Stimulated activated CD8-positive, alpha-beta memory T cell treated with anti-CD3 and anti-CD28 coated beads, Interleukin-2, amount 100 ng/mL, for 1 hour (primary cell): ENCODE measurements around the gene CCDC149.
"Not testable (repeated sequence)": the region's sequence is repeated elsewhere in the genome, so short reads cannot be mapped to it uniquely, and the experiment has no call there.

Experiments
- DNase-seq, 2 donors: peaks; one replicate each; pipeline ENCODE4 v3.0.0-alpha.2; 2020; ENCODE audit warnings: low read depth in 2 of 2

The CCDC149 gene

DNA sequence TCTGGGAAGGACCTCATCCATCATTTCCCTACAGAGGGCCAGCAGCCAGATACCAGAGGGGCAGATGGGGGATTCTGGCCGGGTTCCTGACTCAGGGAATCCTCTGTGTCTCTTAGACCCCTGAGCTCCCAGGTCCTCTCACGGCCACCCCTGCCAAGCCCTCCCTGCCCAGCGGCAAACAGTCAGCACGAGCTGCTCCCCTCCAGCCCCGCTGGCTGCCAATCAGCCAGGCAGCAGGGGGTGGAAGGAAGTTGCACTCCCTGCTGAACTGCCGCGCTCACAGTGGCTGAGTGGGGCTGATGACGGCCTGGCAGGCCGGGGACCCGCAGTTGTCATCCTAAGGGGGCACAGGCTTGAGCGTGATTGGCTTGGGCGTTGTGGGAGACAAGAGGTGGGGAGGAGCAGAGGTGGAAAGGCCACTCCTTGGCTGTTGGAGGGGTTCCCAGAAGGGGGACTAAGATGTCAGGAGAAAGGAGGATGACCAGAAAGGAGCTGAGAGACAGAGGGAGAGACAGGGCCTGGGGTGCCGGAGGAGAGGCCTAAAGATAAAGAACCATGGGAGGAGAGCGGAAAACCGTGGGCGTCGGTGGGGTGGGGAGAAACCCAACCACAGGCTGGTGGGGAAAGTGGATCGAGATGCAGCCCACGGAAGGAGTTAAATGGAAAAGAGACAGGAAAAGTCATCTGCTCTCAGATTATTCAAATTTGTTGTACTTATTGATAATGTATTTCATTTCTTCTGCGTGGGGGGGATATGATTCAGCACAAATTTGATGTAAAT is 4.4 kb upstream of the CCDC149 start:
- no peak for DNase-seq

DNA sequence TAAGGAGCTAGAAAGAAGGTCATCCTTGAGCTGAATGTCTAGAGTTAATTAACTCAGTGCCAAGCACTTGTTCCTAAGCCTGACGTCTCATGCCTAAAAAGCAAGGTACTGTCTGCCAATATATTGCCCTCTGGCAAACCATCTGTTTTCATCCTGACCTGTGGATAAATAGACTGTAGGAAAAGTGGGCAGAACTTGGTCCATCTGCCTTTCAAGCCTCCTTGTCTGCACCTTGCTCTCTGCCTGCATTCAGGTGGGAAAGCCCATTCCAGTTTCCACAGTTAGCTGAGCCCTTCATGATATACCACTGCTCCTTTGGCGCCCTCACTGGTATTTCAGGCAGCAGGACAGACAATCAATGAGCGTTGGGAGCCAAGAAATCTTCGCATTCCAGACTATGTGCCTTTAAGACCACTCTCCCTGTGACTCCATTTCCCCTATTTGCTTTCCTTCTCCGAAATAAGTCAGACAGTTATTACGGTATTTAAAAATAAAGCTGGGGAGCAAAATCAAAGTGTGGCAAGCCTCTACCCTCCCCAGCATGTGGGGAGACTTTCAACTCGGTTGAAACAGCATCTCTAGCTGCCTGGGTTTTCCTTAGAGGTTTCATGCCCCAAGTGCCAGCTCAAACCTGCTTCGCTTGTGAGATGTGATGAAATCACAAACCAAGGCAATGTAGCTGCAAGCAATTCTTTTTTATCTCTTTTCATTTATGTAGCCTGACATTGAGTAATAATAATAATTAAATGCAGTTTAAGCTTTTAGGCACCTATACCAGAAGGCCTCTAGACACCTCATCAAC is 2.5 kb upstream of the CCDC149 start:
- no peak for DNase-seq

DNA sequence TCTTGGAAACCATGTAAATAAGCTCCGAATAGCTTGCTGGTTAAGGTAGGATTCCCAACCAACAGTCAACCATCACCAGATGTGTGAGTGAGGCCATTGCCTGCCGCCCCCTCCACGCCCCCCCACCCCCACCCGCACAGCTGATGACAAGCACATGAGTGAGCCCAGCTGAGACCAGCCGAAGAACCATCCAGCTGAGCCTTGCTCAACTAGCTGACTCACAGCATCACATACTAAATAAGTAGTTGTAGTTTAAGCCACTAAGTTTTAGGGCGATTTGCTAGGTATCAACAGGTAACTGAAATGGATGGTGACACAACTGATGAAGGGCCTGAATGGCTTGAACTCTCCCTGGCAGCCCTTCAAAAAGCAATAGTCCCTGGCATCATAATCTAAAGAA is 1.6 kb upstream of the CCDC149 start:
- DNase-seq, result no peak

DNA sequence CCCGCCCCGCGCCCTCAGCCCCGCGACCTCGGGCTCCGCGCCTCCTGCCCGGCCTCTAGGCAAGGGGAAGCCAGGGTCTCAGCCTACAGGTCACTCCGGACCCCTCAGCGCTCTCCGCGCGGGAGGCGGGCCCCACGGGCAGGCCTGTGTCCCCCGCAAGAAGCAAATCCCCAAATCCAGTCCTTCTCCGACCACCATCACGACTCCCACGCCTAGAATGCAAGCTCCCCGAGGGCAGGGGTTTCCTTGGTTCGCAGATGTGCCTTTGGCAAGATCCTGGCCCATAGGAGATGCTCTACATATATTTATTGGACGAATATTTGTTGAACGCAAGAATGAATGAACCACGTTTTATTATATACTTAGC is 260 bp upstream of the CCDC149 start:
- DNase-seq, result no peak

DNA sequence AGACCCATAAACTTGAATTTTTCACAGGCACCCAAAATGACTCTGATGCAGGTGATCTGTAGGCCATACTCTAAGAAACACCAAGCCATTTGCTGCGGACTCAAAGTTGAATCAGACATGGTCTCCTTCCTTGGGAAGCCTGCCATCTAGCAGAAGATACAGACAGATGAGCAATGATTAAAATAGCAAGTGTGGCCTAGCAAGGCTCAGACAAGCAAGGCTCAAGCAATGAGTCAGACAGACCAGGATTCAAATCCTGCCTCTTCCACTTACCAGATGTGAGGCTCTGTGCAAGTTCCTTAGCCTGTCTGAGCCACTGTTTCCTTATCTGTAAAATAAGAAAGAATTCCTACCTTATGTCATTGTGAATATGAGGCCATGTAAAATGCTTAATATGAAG is 2.3 kb downstream of the CCDC149 start:
- no peak for DNase-seq

DNA sequence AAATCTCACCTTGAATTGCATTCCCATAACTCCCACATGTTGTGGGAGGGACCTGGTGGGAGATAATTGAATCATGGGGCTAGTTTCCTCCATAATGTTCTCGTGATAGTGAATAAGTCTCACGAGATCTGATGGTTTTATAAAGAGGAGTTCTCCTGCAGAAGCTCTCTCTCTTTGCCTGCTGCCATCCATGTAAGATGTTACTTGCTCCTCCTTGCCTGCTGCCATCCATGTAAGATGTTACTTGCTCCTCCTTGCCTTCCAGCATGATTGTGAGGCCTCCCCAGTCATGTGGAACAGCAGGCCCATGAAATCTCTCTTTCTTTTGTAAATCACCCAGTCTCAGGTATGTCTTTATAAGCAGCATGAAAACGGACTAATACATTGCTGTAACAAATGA is 3.2 kb downstream of the CCDC149 start:
- not testable (repeated sequence) for DNase-seq

DNA sequence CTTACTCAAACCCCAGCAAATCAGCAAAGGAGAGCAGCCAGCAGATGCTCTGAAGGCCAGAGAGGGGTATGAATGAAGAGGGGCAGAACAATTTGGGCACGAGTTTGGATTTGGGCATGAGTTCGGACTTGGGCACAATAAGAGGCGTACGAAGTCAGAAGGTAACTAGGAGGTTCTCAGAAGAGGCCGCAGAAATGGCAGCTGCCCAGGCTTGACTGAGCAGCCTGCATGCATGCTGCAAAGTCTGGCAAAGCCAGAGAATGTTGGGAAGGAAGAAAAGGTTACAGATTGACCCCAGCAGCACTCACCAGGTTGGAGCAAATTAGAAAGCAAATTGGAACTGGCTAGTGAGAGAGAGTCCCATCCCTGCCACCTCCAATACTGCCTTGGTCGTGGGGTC is 15.2 kb downstream of the CCDC149 start:
- no peak for DNase-seq

DNA sequence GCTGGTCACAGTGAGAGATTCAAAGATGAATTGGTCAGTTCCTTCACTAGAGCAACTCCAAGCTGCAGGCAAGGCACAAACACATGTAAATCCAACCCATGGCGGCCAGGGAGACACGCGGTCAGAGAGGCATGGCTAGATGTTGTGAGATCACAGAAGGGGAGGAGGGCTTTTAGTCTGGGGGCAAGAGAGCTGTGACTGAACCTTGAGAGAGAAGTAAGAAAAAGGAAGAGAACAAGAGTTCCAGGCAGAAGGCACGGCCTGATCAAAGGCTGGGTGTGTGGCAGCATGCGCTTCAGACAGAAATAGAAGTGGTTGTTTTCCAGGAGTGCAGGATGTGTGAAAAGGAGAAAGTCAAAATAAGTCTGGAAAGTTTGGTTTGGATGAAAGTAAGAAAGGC is 15.9 kb downstream of the CCDC149 start:
- no peak for DNase-seq

DNA sequence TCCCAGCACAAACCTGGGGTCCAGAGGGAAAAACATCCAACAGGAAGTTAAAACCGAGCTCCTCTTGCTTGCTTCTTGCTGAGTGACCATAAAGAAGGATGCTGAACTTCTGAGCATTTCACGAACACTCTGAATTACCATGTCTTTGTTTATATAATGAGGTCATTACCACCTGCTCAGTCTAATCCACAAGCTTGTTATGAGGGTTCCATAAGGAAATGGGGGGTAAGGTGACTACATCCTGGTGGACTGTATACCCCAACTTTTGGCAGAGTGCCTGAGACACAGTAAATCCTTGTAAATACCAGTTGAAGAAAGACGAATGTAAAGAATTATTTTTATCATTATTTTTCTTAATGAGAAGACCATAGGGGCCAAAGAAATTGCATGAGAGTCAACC is 16.8 kb downstream of the CCDC149 start:
- no peak for DNase-seq

DNA sequence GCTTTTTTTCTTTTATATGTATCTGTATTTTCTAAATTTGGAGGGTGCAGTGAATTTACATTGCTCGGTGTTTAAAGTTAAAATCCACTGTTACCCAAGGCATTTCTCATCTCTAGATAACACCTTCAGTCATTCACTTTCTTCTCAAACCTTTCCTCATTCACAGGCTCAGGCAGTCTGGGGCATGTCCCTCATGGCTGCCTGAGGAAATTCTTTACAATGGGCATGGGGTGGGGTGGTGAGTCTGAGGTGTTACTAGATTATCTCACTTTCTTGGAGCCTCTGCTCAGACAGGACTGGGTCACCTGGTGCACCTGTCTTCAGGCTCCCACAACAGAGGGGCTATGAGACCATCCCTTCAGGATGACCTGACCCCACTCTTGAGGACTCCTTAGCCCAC is 17.4 kb downstream of the CCDC149 start:
- DNase-seq, result no peak

DNA sequence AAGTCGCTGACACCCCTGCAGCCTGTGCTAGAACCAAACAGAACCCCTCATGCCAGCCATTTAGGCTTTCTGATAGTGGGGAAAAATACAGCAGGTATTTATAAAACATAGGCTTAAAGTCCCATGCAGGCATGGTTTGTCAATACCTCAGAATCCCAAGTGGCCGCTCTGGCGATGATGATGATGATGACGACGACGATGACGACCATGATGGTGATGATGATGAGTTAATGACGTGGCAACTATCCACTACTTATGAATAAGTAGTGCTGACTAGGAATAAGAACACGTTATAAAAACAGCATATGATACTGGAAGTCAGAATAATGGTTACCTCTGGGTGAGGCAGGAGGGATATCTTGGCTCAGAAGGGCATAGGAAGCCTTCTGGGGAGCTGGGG is 18.0 kb downstream of the CCDC149 start:
- no peak for DNase-seq

DNA sequence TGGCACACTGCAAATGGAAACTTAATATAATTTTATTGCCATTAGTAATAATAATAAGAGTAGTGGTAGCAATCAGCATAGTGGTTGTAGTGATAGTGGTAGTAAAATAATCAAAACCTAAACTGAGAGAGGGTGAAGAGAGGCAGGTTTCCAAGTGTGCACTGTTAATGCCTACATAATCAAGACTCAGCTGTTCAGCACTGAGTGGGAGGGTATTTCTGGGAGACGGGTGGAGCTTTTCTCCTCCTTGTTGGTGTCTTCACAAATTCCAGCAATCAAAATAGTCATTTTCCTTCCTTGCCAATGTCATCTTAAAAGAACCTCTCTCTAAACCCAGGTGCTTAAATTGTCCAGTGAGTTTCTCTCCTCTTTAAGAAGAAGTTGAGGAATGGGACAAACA is 18.6 kb downstream of the CCDC149 start:
- no peak for DNase-seq

DNA sequence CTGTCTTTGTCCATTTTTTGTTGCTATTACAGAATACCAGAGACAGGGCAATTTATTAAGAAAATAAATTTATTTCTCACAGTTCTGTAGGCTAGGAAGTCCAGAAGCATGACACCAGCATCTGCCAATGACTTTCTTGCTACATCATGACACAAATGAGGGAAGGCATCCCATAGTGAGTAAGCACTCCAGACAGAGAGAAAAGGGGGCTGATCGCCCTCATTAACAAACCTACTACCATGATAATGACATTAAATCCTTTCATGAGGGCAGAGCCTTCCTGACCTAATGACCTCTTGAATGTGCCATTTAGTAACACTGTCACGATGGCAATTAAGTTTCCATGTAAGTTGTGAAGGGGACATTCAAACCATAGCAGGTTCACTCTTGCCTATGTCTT is 20.1 kb downstream of the CCDC149 start:
- DNase-seq, result no peak

DNA sequence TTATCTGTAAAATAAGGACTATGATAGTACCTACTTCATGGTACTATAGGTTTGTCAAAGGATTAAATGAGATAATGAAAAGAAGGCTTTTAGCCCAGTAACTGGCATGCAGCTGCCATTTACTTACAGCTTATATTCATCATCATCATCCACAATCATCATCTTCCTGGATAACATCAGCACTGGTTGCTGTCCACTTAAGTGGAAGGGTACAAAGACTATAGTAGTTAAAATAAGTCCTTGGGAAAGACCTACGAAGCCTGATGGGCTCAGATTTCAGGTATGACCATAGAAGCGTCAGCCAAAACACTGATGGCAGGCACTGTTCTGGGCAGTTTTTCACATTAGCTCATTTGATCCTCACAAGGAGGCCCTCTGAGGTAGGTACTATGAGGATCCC is 20.6 kb downstream of the CCDC149 start:
- no peak for DNase-seq

DNA sequence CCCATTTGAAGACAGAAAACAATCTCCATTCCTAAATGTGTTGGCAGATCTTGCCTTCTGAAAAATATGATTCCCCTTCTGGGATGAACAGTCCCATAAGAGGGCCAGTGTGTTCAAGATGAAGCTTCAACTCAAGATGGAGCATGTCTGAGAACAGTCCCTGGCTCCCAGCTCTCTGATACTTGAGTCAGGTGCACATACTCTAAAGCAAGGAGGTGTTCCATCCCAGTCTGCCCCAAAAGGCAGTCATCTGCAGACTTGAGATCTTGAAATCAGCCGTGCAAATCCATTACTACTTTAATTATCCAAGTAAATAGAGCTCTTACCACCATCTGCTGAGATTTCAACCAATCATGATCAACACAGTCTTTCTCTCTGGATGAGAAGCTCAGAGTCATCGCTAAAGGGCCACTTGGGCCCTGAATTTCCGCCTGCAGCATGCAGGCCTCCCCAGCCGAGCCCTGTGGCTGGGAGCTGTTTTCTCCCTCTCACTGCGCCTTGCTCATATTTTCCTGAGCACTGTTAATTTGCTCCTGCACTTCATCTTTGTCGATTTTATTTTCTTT is 22.2 kb downstream of the CCDC149 start:
- no peak for DNase-seq

DNA sequence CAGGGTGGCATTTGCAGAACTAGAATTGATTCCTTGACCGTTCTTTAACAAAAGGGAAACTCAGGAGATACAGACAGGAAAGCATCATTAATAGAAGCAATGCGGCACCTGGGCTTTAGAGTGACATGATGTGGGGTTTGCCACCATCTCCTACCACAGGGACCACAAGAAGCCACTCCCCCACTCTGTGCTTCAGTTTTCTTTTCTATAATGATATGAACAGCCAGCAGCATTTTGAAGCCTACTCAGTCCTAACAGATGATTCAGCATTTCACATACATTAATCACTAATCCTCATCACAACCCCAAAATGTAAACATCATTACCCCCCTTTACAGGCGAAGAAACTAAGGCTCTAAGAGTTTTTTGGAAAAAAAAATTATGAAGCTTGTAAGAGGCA is 22.9 kb downstream of the CCDC149 start:
- DNase-seq, result no peak

DNA sequence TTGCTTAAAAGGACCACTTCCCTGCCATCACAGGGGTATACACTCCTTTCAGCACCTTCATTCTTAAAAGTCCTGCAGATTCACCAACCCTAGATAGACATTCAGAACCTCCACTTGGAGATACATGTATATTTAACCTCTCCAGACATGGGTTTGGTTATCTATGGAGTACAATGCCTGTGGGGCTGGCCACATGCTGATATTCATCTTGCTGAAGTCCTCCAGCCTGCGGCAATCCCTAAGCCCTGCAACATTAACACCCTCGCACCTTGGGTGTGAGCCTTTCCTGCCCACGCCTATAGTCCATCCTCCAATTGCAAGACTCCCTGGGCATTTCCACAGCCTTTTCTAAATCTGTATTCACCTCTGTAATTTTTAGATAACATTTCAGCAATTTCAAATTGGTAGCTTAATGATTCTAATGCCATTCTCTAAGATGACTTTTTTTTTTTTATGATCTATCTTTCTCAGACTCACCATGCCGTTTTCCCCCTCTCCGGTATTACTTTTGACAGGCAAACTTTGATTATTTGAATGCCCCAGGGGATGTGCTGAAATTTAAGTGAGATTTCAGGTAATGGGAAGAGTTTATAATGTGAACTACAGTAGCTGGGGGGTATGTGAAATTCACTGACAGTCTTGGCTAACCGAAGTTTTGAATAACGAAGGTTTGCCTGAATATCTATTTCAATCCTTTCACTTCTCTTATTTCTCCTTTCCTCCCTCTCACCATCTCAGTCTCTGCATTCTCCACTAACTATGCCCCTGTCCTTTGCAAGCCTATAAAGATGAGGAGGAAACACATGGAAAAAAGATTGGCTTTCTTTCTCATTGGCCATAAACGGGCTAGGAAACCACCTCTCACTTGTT is 24.1 kb downstream of the CCDC149 start:
- no peak for DNase-seq

DNA sequence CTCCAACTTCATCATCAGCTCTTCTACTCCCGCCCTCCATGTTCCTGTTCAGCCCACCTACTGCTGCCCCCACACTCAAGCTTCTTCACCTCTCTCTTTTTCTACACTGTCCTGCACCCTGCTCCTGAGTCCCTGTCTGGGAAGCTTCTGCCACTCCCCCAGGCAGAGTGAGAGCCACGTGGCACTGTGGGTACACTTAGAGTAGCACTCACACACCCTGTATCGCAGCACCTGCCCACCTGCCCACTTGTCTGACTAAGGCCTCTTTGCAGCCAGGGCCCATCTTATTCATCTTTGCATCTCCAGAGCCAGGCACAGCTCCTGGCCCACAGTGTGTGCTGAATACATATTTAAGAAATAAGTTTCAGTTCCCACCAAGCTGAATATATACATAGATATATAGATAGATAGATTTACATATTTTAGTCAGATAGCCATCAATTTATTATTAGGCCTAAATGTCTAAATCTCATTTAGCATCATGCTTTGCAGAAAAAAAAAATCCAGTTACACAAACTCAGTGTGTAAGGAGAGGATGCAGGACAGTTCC is 24.9 kb downstream of the CCDC149 start:
- no peak for DNase-seq

DNA sequence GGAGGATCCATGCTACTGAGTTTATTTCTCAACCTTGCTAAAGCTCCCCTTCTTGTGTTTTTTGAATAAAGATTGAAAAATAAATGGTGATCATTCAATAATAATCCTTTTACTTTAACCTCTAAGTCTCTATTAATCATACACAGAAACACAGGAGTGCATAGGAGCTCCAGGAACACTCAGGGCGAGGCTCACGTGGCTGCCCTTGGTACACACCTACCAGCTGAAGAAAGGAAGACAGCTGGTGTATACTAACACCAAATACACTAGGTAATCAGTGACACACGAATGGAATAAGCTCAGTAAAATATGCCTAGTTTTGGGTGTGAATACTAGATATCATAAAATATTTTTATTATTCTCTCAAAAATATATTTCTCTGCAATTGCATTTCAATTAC is 26.2 kb downstream of the CCDC149 start:
- DNase-seq, result no peak

DNA sequence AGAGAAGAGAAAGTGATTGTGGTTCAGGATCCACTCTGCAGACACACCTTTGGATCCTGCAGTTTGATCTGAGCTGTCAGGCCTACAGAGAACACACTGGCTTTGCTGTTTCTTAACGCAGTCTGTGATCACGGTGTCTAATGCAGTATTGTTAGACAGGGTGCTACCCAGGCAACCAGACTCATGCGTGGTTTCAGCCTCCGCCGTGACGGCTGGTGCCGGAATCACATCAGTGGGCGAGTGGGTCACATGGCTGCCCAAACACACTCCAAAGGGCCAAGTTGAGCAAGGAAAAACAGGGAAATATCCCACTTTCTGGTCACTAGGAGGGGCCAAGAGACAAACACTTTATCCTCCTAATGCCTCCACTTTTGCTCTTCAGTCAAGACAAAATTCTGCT is 27.5 kb downstream of the CCDC149 start:
- no peak for DNase-seq

DNA sequence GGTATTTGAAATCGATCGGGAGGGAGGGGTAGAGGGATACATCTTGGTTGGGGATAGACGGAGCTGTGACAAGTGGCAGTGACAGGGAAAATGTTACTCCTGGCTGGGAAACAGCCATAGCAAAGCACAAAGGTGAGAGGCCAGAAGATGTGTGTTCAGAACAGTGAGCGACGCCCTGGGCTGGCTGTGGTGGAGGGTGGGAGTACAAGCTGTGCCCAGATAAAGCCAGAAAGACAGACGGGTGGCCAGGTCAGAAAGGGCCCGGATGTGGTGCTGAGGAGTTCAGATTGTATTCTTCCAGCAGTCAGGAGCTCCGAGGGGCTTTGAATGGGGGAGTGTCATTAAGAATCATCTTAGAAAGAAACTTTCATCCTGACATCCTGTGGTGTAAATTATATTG is 27.9 kb downstream of the CCDC149 start:
- no peak for DNase-seq
